Measurements from ENCODE around the gene CNBD2.

DNA sequence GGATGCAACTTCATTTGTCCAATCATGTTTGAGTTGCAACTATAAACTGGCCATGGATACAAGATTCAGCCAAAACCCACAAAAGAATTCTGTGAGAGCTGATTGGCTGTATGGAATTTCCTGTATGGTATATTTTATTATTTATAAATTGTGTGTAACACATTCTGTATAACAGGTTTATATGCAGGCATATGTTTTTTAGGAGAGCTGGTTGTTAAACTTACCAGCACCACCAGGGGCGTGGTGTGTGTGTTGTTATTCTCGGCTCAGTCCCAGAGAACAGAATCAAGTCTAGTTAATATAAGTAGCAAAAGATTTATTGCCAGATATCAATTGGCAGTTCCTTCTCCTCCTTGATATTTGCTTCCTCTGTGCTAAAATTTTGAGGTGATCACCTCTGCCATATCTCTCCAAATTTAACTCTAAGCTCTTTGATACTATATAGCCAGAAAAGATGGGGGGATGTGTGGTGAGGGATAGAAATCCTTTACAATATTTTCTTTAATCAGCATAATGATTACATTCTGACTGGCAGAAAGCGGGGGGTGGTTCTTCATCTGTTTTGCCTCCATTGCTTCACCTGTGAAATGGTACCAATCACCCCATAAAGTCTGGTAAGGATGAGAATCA is 22.9 kb downstream of the CNBD2 start:
- TF ChIP-seq, protein P1, sequence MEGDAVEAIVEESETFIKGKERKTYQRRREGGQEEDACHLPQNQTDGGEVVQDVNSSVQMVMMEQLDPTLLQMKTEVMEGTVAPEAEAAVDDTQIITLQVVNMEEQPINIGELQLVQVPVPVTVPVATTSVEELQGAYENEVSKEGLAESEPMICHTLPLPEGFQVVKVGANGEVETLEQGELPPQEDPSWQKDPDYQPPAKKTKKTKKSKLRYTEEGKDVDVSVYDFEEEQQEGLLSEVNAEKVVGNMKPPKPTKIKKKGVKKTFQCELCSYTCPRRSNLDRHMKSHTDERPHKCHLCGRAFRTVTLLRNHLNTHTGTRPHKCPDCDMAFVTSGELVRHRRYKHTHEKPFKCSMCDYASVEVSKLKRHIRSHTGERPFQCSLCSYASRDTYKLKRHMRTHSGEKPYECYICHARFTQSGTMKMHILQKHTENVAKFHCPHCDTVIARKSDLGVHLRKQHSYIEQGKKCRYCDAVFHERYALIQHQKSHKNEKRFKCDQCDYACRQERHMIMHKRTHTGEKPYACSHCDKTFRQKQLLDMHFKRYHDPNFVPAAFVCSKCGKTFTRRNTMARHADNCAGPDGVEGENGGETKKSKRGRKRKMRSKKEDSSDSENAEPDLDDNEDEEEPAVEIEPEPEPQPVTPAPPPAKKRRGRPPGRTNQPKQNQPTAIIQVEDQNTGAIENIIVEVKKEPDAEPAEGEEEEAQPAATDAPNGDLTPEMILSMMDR (IDR thresholded peaks at IDR 0.05), result peak in 1 of 4 experiments; percentile 5
- no peak for TF ChIP-seq POLR2A (IDR thresholded peaks at IDR 0.05)
